Mononuclear cell (primary cell): ENCODE results near the gene WDR5B. TPM values are rescaled to one million over a fixed set of nuclear protein-coding genes. Genes with fewer than 3 reads are reported as not detected.

Source experiments
- H3K27me3 ChIP-seq: 2 replicates; pipeline ENCODE4 v1.6.0; 2011; ENCODE audit warnings: low read length, control low read depth; ENCODE audit not compliant: insufficient read depth
- H3K4me1 ChIP-seq: 2 replicates; pipeline ENCODE4 v1.5.1; 2011; ENCODE audit warnings: mild to moderate bottlenecking, low read length, control low read depth; ENCODE audit not compliant: insufficient read depth
- H3K4me3 ChIP-seq: 2 replicates; pipeline ENCODE4 v1.5.1; 2011; ENCODE audit warnings: mild to moderate bottlenecking, low read length, moderate library complexity
- H3K9me3 ChIP-seq: 2 replicates; pipeline ENCODE4 v1.5.1; 2011; ENCODE audit warnings: low read depth, mild to moderate bottlenecking, control low read depth, low read length
- total RNA-seq: library from RNA; depleted of rRNA; stranded (reverse); fragments of >200 nt; gene quantifications from one replicate; pipeline ENCODE4 v1.2.3, GENCODE V29; 2012

Gene WDR5B
- total RNA-seq, 1 donor, result 6.0 TPM

DNA sequence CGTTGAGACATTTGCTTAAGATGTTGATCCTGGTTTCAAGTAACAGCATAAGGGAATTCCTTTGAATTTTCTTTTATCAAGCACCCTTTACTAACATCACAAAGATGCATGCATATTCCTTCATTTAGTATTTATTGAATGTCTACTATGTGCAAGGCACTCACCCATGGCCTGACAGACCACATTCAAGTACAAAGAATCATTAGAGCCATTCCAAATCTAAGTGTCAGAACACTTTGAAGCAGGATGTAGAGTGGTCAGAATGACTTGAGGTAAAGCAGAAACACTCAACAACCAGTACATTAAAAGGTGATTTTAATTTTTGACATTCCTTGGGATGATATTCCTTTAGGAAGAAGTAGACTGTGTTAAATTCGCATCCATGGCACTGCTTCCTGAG is 6.0 kb upstream of the WDR5B start:
- Histone ChIP-seq H3K27me3 (no peaks in the 10 kb centered on the region), H3K4me3 (no peak overlapping the region), H3K4me1 (peaks cover 5% of the 10 kb centered on the region), H3K9me3 (no peaks in the 10 kb centered on the region)

DNA sequence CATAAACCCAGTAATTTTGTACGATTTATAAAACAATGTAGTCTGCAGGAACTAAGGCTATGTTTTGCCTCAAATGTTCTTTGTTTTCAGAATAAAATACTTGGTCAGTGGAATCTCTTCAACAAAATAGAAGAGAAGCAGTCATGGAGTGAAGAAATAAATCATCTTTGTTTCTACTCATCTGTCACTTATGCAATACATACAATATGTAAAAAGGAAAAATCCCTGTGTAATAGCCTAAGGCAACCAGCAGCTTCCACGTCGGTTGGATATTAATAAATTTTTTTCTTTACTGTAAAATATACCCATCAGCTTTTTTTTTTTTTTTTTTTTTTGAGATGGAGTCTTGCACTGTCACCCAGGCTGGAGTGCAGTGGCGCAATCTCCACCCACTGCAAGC is 5.2 kb upstream of the WDR5B start:
- no peaks in the 10 kb centered on the region for H3K27me3 ChIP-seq
- no peaks in the 10 kb centered on the region for H3K9me3 ChIP-seq
- no peak overlapping the region for H3K4me3 ChIP-seq
- peaks cover 8% of the 10 kb centered on the region for H3K4me1 ChIP-seq

DNA sequence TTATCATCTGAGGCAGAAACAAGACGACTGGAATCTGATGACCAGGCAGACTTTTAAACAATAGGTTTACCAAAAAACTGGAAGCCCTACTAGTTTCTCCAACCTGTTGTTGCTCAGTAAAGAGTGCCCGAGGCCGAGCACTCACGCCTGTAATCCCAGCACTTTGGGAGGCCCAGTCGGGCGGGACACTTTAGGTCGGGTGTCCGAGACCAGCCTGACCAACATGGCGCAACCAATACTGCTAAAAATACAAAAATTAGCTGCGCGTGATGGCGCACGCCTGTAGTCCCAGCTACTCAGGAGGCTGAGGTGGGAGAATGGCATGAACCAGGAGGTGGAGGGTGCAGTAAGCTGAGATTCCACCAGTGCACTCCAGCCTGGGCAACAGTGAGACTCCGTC is 1.1 kb upstream of the WDR5B start:
- Histone ChIP-seq H3K4me3 (peak overlapping the region; percentile 73), H3K9me3 (no peaks in the 10 kb centered on the region), H3K27me3 (no peaks in the 10 kb centered on the region), H3K4me1 (peaks cover 19% of the 10 kb centered on the region)

DNA sequence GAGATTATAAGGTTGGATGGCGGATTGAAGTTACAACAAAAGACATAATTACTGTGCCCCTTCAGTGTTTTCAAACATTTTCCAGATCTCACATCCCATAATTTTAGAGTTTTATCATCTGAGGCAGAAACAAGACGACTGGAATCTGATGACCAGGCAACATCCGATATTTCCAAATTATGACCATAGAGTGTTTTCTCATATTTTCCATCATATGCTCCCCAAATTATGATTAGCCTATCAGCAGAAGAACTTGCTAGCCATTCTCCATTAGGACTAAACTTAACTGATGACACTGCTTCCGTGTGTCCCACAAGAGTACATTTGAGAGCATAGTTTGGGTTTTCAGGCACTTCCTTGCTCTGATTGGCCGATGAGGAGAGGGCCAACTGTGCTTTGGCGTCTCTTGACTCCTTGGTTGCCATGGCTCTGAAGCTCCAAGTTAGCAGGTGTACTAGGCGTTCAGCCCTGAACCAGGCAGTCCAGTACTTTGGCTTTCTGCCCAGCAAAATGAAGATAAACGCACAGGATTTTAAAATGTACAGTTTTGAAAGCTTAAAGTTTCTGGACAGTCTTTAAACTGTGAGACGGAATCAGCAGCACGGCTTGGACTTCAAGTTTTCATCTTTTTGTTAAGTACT is 638 bp downstream of the WDR5B start:
- no peaks in the 10 kb centered on the region for H3K9me3 ChIP-seq
- H3K27me3 ChIP-seq, result no peaks in the 10 kb centered on the region
- peaks cover 20% of the 10 kb centered on the region for H3K4me1 ChIP-seq
- H3K4me3 ChIP-seq, result peak overlapping the region; percentile 73

DNA sequence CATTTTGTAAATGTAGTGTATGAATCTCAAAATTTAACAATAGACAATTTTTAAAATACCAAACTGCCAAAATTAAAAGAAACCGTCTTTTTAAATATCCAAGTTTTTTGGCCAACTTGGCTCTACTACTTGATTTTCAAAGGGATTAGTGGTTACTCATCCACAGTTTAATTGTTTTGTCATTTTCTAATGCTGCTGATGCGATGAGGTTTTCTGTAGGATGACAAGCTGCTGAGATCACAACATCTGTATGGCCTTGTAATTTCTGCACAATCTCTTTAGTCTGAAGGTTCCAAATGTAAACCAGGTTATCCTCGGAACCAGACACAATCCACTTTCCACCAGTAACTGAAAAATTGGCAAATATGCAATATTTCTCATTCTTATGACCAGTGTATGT is 1.5 kb downstream of the WDR5B start:
- no peaks in the 10 kb centered on the region for H3K9me3 ChIP-seq
- H3K27me3 ChIP-seq, result no peaks in the 10 kb centered on the region
- H3K4me1 ChIP-seq, result peaks cover 29% of the 10 kb centered on the region
- no peak overlapping the region for H3K4me3 ChIP-seq

DNA sequence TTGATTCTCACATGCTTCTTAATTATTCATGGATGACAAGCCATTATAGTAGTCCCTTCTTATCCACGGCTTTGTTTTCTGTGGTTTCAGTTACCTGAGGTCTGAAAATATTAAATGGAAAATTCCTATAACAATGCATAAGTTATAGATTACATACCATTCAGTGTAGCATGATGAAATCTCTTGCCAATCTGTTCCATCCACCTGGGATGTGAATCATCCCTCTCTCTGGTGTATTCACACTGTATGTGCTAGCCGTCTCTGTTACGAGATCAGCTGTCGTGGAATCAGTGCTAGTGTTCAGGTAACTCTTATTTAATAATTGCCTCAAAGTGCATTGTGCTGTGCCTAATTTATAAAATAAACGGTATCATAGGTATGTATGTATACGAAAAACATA is 5.2 kb downstream of the WDR5B start:
- no peak overlapping the region for H3K4me3 ChIP-seq
- H3K4me1 ChIP-seq, result peaks cover 29% of the 10 kb centered on the region
- no peaks in the 10 kb centered on the region for H3K9me3 ChIP-seq
- no peaks in the 10 kb centered on the region for H3K27me3 ChIP-seq

DNA sequence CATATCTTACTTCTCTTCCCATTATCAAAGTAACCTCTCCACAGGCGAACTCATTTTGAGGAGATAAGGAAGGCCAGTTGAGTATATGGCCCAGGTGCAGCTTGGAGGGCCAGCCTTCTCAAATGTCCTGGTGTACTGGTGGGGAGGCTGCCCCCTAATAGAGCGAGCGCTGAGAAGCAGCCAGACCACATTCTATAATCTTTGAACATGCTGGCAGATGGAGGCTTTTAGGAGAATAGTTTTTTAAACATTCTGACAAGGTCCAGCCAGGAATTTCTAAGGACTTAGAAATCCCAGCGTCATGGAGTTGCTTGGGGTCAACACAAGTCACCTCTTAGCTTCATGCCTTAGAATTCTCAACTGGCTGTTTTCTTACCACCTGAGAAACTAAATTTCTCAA is 5.8 kb downstream of the WDR5B start:
- peaks cover 26% of the 10 kb centered on the region for H3K4me1 ChIP-seq
- H3K4me3 ChIP-seq, result no peak overlapping the region
- no peaks in the 10 kb centered on the region for H3K27me3 ChIP-seq
- no peaks in the 10 kb centered on the region for H3K9me3 ChIP-seq

DNA sequence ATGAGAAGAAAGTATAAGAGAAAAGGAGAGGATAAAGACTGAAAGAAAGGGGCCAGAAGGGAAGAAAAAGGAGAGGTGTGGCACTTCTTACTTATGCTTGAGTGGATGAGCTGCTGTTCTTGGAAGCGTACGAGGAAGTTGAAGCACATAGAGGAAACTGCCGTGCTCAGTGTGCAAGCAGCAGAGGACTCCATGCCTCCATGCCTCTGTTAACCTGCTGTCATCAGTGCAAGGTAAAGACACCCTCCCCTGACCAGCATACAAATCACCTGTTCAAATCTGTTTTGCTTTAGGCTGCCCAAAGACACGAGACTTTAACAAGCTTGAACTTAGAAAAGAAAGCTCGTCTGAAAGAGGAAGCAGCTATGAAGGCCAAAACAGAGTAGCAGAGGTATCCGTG is 6.4 kb downstream of the WDR5B start:
- no peaks in the 10 kb centered on the region for H3K9me3 ChIP-seq
- no peaks in the 10 kb centered on the region for H3K27me3 ChIP-seq
- H3K4me1 ChIP-seq, result peaks cover 19% of the 10 kb centered on the region
- H3K4me3 ChIP-seq, result peak overlapping the region; percentile 25

DNA sequence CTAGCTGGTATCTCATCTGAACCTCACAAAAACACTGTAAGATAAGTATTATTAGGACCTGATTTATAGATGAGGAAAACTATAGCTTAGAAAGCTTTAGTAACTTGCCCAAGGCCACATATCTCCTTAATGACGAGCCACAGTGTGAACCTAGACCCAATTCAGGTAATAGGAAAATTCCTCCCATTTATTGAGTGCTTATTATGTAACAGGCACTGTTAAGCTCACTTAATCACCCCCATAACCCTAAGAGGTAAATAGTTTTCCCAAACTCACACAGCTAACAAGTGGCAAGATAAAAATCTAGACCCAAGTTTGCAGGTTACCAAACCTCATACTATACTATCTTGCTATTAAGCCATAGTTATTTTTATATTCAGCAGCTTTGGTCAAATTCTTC is 7.9 kb downstream of the WDR5B start:
- no peak overlapping the region for H3K4me3 ChIP-seq
- H3K27me3 ChIP-seq, result no peaks in the 10 kb centered on the region
- peaks cover 18% of the 10 kb centered on the region for H3K4me1 ChIP-seq
- H3K9me3 ChIP-seq, result no peaks in the 10 kb centered on the region

DNA sequence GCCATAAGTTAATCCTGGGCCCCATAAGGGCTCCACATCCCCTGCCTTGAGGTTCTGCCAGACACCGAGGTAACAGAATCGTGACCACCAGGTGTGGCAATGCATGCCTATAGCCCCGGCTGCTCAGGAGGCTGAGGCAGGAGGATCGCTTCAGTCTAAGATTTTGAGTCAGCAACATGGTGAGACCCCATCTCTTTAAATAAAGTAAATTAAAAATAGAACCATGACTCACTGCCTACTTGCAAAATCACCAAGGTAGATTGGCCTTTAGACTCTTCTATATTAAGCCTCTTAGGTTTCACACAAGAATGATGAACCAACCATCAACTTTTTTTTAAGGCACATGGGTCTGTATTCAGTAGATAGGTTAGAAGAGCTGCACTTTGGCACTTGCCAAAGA is 9.7 kb downstream of the WDR5B start:
- Histone ChIP-seq H3K4me3 (no peak overlapping the region), H3K9me3 (no peaks in the 10 kb centered on the region), H3K4me1 (peaks cover 18% of the 10 kb centered on the region), H3K27me3 (no peaks in the 10 kb centered on the region)

DNA sequence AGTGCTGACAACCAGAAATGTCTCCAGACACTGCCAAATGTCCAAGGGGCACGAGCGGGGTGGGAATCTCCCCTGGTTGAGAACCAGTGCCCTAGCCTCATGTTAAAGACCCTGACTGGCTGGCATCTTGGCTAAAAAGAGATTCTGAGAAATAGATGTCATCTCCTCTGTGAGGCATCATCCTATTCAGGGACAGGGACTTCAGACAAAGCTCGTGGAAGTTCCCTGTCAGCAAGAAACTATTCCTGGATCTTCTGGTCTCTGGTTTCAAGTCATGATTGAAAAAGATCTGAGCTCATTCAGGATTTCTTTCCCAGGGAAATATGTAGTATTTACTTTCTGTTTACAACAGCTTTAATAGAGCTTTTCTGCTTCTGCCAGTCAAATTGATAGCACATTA is 10.8 kb downstream of the WDR5B start:
- Histone ChIP-seq H3K27me3 (no peaks in the 10 kb centered on the region), H3K9me3 (no peaks in the 10 kb centered on the region), H3K4me3 (no peak overlapping the region), H3K4me1 (peaks cover 15% of the 10 kb centered on the region)

DNA sequence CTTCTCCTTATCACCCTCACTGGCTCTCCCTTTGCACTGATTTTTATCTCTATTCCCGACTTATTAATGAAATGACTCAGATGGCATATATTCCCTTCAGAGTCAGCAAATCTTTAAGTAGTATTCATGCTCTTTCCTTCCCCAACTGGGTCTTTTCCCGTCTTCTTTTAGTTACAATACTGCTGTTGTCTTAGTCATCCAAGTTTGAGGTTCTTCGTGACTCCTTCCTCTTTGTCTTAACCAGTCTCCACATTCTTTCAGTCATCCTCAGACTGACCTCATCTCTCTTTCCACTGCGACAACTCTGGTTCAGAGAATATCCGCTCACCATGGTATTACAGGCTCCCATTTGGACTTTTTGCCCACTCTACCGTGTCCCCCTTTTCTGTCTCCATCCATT is 12.4 kb downstream of the WDR5B start:
- no peaks in the 10 kb centered on the region for H3K9me3 ChIP-seq
- no peaks in the 10 kb centered on the region for H3K4me1 ChIP-seq
- no peak overlapping the region for H3K4me3 ChIP-seq
- H3K27me3 ChIP-seq, result no peaks in the 10 kb centered on the region

DNA sequence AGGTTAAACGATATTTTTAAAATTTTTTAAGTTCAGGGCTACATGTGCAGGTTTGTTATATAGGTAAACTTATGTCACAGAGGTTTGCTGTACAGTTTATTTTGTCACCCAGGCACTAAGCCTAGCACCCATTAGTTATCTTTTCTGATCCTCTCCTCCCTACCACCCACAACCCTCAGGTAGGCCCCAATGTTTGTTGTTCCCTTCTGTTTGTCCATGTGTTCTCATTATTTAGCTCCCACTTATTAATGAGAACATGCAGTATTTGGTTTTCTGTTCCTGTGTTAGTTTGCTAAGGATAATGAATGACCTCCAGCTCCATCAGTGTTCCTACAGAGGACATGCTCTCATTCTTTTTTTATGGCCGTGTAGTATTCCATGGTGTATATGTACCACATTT is 16.9 kb downstream of the WDR5B start:
- H3K4me3 ChIP-seq, result no peak overlapping the region
- H3K9me3 ChIP-seq, result no peaks in the 10 kb centered on the region
- no peaks in the 10 kb centered on the region for H3K4me1 ChIP-seq
- H3K27me3 ChIP-seq, result no peaks in the 10 kb centered on the region

DNA sequence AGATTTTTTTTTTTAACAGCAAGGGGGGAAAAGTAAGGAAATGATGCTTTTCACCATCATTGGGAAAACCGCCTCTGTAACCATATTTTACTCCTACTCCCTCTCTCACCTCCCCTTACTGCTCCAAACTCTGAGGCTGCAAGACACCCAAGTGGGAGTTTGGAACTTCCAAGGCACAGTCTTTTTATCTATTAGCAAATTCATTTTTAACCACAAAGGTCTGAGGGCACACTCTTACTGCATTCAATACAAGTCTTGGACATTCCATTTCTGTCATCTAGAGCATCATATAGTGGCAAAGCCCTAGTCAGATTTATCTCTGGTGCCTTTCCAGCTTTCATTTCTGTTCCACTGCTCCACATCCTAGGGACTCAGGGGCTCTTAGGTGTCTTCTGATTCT is 18.7 kb downstream of the WDR5B start:
- H3K27me3 ChIP-seq, result no peaks in the 10 kb centered on the region
- no peak overlapping the region for H3K4me3 ChIP-seq
- H3K4me1 ChIP-seq, result no peaks in the 10 kb centered on the region
- H3K9me3 ChIP-seq, result no peaks in the 10 kb centered on the region

DNA sequence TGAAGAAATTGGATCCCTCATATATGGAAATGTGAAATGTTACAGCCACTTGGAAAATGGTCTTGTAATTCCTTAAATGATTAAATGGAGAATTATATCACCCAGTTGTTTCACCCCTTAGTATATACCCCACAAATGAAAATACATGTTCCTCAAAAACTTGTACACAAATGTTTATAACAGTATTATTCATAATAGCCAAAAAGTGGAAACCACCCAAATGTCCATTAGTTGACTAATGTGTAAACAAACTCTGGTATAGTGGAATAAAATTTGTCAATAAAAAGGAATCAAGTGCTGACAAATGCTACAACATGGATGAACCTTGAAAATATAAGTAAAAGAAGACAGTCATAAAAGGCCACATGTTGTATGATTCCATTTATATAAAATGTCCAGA is 19.4 kb downstream of the WDR5B start:
- Histone ChIP-seq H3K4me3 (no peak overlapping the region), H3K4me1 (no peaks in the 10 kb centered on the region), H3K9me3 (no peaks in the 10 kb centered on the region), H3K27me3 (no peaks in the 10 kb centered on the region)

DNA sequence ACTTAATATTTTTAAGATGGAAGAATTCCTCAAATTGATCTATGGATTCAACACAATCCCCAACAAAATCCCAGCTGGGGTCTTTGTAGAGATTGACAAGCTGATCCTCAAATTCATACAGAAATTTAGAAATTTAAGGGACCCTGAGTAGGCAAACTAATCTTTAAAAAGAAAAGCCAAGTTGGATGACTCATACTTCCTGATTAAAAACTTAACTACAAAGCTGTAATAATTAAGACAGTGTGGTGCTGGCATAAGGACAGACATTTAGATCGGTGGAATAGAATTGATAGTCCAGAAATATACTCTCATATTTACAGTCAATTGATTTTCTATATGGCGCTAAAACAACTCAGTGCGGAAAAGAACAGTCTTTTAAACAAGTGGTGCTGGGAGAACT is 20.3 kb downstream of the WDR5B start:
- H3K9me3 ChIP-seq, result no peaks in the 10 kb centered on the region
- H3K27me3 ChIP-seq, result no peaks in the 10 kb centered on the region
- no peaks in the 10 kb centered on the region for H3K4me1 ChIP-seq

More for the DNA sequence above, 20.3 kb downstream of the WDR5B start:
- no peak overlapping the region for H3K4me3 ChIP-seq
